NCI-H1694 treated with DMSO at 0.1 percent for 48 hours (cell line): ENCODE data around the gene KDM4F.

Source experiments
- DNase-seq: peaks from one replicate; lab custom pipeline; 2025; lab: John Stamatoyannopoulos, UW

The KDM4F gene

GRCh38 chr11:95091663-95092180 is 42.5 kb downstream of the KDM4F start:
- DNase-seq, result no peak

DNA sequence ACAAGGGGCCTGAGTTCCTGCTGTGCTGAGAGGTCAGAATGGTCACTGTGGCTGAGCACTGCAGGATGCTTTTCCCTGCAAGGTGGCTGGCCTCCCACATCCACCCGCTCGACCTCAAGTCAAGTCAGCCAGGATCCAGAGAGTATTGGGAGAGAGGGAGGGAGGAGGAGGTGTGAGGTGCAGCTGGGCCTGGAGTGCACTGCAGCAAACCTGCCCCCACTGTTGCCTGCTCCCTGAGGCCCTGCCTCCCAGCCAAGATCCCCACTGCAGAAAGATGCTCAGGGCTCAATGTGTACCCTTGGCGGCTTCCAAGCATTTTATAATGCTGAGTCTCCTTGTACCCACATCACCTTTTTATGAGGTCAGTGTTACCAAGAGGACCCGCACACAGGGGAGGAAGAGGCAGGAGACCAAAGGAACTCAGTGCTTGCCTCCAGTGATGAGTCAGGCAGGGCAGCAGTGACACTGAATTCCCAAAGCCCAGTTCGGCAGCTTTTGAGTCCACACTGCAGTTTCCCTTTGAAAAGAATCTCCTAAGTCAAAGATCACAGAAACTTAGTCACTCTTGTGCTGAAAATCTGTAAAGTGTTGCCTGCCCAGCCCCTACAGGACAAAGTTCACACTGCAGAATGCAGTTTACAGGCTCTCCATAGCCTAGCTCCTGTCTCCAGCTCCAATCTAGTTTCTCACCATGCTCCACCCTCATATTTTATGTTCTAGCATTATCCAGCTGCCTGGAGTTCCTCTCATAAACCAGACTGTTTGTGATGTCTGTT is 43.5 kb downstream of the KDM4F start:
- no peak for DNase-seq

GRCh38 chr11:95093548-95093947 is 44.3 kb downstream of the KDM4F start:
- DNase-seq, result no peak

- no peak for DNase-seq
Measured at GRCh38 chr11:95095858-95096587, 46.8 kb downstream of the KDM4F start.

DNA sequence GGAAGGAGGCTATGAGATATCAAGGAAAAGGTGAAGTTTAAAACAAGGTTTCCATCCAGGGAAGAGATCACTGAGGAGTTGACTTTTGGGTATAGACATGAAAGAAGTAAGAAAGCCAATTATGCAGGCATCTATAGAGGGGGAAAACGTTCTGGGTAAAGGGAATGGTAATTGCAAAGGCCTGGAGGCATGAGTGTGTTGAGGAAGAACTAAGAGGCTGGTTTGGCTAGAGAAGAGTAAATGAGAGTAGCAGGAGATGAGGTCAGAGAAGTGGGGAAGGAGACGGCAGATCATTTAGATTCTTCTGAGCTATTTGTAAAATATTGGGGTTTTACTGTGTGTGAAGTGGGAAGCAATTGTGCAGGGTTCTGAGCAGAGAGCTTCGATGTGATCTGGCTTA is 48.0 kb downstream of the KDM4F start:
- DNase-seq, result no peak

- DNase-seq, result no peak
Measured at GRCh38 chr11:95098826-95099225, 49.6 kb downstream of the KDM4F start.

GRCh38 chr11:95100191-95100648 is 51.0 kb downstream of the KDM4F start:
- DNase-seq, result no peak
